ENCODE results near the gene CFAP92.
A peak's percentile ranks its signal among the peaks of the same experiment; 100 is the strongest.
"Not testable (repeated sequence)": the region's sequence is repeated elsewhere in the genome, so short reads cannot be mapped to it uniquely, and the experiment has no call there.

Gene CFAP92

GRCh38 chr3:128935922-128936321 lies 58.0 kb downstream of the CFAP92 start:
- no peak for DNase-seq

GRCh38 chr3:128933922-128934253 lies 60.0 kb downstream of the CFAP92 start:
- no peak for DNase-seq

DNA sequence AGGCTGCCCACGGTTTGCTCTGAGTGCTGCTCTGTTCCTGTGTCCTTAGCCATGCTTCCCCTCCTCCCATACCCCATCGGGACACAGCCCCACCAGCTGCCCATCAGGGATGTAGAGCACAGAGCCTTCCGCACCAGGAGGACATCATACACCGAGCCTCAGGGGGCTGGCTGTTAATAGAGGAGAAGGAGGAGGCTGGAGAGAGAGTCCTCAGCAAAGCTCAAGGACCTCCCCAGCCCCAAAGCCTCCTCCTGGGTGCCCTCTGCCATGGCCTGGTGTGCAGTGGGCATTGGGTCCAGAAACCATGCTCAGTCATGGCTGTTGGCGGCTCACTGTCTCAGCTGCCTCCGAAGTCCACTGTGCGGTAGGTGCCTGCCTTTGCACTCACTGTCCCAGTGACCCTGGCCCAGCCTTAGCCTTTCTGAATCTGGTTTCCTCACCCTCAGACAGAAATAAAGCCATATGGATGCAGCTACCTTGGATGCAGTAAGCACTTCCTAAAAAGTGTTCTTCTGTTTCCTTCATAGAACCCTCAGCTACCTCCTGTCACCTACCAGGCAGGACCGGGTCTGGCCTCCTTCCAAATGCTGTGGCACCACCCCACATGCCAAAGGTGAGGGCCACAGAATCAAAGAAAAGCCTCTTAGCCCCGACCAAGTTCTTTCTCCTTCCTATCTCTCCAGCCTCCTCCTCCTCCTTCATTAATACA lies 60.5 kb downstream of the CFAP92 start:
- no peak for DNase-seq

- DNase-seq, result no peak
These were observed 61.2 kb downstream of the CFAP92 start for GRCh38 chr3:128932516-128933212.

GRCh38 chr3:128931046-128931445 lies 62.8 kb downstream of the CFAP92 start:
- DNase-seq, result no peak

DNA sequence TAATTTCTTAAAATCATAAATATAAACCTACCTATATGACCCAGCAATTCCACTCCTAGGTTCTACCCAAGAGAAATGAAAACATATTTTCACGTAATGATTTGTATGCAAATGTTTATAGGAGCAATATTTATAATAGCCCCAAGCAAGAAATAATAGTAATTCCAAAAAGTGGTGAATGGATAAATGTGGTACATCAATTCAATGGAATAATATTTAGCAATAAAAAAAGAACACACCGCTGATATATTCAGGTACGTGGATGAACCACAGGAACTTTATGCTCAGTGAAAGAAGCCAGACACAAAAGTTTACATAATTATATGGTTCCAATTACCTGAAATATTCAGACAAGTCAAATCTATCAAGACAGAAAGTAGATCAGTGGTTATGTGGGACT lies 64.5 kb downstream of the CFAP92 start:
- no peak for DNase-seq

DNA sequence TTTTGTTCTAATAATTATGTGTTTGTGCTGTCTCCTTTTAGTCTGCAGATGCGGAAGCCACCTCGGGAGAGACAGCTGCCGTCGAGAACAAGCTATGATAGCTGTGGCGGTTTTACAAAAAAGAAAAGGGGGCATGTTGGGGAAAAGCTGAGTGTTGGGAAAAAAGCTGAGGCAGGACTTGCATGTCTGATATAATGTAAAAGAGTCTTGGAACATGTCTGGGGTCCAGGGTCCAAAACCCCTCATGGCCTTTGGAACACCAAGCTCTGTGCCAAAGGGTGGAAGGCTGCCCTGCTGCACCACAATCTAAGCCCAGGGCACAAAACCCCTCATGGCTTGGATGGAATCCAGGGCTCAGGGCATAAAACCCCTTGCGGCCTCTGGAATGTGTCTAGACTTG lies 69.9 kb downstream of the CFAP92 start:
- DNase-seq, result not testable (repeated sequence)

GRCh38 chr3:128923576-128923975 lies 70.3 kb downstream of the CFAP92 start:
- DNase-seq, result no peak

DNA sequence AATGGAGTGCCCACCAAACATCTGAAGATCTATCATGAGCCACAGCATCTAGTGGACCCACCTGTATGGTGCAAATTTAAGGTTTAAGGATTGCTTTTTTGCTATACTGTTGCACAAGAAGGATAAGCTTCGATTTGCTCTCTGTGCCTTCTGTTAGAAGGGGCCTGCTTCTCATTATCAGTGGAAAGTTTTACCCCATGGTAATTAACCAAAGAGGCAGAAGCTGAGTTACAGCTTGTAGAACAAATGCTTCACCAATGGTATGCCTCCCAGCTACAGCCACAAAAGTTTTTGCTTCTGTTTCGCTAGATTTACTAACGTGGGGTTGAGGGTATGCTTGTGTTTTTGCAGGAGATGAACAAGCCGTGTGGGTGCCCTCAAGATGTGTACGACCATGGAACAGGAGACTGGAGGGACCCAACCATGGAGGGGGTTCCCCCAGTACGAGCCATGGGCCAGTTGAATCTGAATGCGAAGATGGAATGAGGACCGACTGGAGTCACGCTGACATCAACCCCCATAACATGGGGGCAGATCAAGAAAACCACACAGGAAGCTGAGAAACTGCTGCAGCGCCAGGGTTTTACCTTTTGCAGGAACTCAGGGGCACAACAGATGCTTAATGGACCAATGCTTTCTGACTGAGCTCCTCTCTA lies 70.9 kb downstream of the CFAP92 start:
- no peak for DNase-seq

DNA sequence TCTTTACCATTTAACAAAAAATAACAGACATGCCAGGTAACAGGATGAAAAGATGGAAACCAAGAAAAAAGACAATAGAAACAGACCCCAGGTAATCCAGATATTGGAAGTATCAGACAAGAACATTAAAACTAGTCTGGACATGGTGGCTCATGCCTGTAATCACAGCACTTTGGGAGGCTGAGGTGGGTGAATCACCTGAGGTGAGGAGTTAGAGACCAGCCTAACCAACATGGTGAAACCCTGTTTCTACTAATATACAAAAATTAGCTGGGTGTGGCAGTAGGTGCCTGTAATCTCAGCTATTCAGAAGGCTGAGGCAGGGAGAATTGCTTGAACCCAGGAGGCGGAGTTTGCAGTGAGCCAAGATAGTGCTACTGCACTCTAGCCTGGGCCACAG lies 73.9 kb downstream of the CFAP92 start:
- DNase-seq, result no peak

DNA sequence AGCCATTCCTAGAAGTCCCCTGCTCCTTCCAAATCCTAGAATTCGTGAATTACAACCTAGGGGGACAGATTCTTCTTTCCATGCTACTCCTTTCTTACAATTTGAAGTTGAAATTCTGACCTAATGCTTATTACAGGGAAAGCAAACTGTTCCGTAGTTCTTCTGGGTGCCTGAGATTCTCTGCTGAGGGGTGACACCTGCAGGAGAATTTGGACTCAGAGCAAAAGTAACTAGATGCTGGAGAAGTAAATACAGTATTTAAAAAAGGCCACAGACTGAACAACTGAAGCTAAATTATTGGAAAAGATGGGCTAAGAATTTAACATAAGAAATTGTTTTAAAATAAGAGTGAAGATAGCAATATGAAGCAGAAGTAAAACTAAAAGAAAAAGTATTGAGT lies 76.6 kb downstream of the CFAP92 start:
- DNase-seq, result no peak

DNA sequence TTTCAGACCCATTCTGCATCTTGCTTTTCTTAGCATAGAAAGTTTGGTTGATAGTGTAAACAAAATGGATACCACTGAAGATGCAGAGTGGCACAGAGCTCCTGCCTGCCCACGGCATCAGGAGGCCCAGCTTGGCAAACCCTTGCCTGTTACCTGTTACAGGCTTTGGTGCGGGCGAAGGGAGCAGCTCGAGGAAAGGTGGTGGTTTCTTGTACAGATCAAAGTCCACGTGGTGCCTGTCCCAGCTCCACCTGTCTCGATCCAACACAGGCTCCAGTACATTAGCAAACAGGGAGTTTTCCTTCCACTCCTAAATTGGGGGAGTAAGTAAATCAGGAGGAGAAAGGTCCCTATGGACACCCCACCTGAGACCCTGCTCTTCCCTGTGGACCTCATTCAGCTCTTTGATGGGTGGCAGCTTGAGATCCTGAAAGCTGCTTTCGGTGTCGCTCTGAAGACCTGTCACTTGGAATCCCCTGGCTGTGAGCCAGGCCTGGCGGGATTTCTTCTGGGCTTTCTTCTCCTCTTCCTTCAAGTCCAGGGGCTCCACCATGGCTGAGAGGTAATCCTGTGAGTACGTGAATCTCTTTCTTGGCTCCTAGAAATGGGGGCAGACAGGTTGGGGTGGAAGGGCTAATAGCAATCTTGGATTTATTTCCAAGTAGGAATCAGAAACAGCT lies 78.8 kb downstream of the CFAP92 start:
- DNase-seq, result no peak

DNA sequence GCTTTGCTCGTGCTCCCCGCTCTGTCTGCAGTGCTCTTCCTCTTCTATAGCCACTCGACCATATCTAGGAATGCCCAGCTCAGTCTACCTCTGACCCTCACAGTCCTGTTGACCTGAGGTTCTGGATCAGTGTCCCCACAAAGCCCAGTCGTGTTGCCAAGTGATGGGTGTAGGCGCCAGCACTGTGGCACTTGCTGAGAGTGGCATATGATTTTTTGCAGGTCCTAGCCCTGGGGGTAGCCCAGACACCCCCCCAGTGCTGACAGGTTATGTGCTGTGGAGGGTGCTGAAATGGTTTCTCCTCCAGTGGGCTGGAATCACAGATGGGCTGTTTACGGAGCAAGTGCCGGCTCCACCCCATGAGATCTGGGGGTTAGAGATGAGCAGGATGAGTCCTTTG lies 82.0 kb downstream of the CFAP92 start:
- no peak for DNase-seq

GRCh38 chr3:128910006-128910405 lies 83.9 kb downstream of the CFAP92 start:
- DNase-seq, result peak; percentile 42

GRCh38 chr3:128908951-128909350 lies 84.9 kb downstream of the CFAP92 start:
- no peak for DNase-seq

DNA sequence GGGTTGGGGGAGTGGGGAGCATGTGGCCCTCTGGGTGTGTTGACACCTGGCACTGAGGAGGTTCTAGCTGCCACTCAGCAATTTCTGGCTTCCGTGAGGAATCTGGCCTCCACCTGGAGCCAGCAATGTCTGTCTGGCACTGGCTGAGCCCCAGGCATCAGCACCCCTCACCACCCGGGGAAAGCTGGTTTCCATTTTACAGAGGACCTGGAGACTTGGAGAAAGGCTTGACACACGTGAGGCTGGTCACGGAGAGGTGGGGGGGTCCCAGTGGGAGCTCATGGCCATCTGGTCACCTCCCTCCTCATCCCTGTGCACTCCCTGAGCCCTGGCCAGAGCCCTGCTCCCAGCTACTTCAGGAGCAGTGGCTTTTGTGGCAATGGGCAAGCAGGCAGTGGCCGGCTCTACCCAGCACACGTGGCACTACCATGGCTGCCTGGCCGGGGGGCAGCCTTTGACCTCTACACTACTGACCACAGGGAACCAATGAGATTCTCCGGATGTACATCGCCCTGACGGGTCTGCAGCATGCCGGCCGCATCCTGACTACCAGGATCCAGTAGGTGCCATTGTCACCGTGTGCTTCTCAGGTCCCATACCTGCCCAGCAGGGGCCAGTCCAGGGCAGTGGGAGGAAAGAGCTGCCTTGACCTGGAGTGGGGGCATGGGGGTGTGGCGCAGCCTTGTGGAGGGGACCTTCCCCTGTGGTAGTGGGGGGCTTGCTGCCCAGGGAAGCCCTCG lies 86.0 kb downstream of the CFAP92 start:
- no peak for DNase-seq

GRCh38 chr3:128906804-128907525 lies 86.9 kb downstream of the CFAP92 start:
- DNase-seq, result no peak

- no peak for DNase-seq
These were observed 87.7 kb downstream of the CFAP92 start for GRCh38 chr3:128906031-128906803.

DNA sequence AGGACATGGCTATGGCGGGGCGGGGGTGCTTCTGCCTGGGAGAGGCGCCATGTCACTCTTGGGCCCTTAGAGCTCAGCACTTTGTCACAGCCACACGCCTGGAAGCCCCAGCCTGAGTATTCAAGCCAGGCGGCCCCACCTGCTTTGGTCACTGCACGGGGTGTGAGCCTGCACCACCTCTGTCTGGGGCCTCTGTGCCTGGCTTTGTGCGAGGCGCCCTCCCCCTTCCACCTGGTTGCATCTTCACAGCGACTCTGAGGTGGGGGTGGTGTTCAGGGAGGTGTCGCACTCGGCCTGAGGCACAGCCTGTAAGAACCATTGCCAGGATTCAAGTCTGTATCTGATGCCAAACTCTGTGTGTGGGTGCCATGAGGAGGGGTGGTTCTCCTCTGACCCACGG lies 90.4 kb downstream of the CFAP92 start:
- no peak for DNase-seq

- no peak for DNase-seq
These were observed 91.5 kb downstream of the CFAP92 start for GRCh38 chr3:128902426-128902825.
